H1 (cell line): ENCODE data around the gene PIGT. TPM values are rescaled to one million over a fixed set of nuclear protein-coding genes. Genes with fewer than 3 reads are reported as not detected.

Source experiments
- CTCF ChIA-PET: fragments of 300-600 bp; sonication (Branson Sonifier 250); formaldehyde crosslinking; loops from one replicate; lab custom pipeline; 2021; ENCODE audit not compliant: partially characterized antibody; lab: Charles Lee
- POLR2A ChIA-PET: fragments of 300-600 bp; sonication (Branson Sonifier 250); formaldehyde crosslinking; loops from one replicate; lab custom pipeline; 2021; ENCODE audit warnings: inconsistent platforms; ENCODE audit not compliant: partially characterized antibody; lab: Charles Lee
- DNase-seq, 2 experiments: peaks; one replicate each; pipeline versions ENCODE4 v3.0.0 to v3.0.0-alpha.2; 2010 to 2022; ENCODE audit warnings: low spot score in 2 of 2, low read depth in 1 of 2, mixed read lengths in 1 of 2
- FAIRE-seq: peaks from 2 replicates; lab custom pipeline; 2011; peaks lifted over from hg19 to GRCh38; lab: Jason Lieb, UNC
- H2AFZ ChIP-seq: 2 replicates; pipeline ENCODE4 v1.8.1; 2012; ENCODE audit warnings: low read length, inconsistent platforms
- H2AK5ac ChIP-seq: 2 replicates; pipeline ENCODE4 v1.6.1; 2013; ENCODE audit warnings: low read depth, low read length
- H2BK120ac ChIP-seq: replicated peaks from 2 replicates; pipeline ENCODE3; 2013; ENCODE audit warnings: low read depth, low read length, inconsistent platforms
- H2BK12ac ChIP-seq: 2 replicates; pipeline ENCODE4 v1.6.1; 2013; ENCODE audit warnings: low read depth, low read length
- H2BK15ac ChIP-seq: 2 replicates; pipeline ENCODE4 v1.6.1; 2013; ENCODE audit warnings: low read length
- H2BK20ac ChIP-seq: 2 replicates; pipeline ENCODE4 v1.6.1; 2013; ENCODE audit warnings: low read length
- H2BK5ac ChIP-seq: 2 replicates; pipeline ENCODE4 v1.6.1; 2013; ENCODE audit warnings: low read depth, low read length
- H3K14ac ChIP-seq: 2 replicates; pipeline ENCODE4 v1.6.1; 2013; ENCODE audit warnings: inconsistent platforms; ENCODE audit not compliant: insufficient read length
- H3K18ac ChIP-seq: 2 replicates; pipeline ENCODE4 v1.6.1; 2013; ENCODE audit warnings: low read length; ENCODE audit errors: extremely low read depth
- H3K23ac ChIP-seq: 2 replicates; pipeline ENCODE4 v1.6.1; 2013; ENCODE audit warnings: inconsistent platforms; ENCODE audit not compliant: insufficient read length
- H3K23me2 ChIP-seq: 2 replicates; pipeline ENCODE4 v1.6.1; 2013; ENCODE audit warnings: low read depth, low read length
- H3K27ac ChIP-seq: 2 replicates; pipeline ENCODE4 v1.6.1; 2011; ENCODE audit warnings: low read depth, low read length, inconsistent platforms
- H3K27me3 ChIP-seq, 4 experiments: replicated peaks in 1 of 4; 1 replicate in 1 of 4; 2 replicates in 3 of 4; pipeline versions ENCODE4 v1.6.1 to v1.8.1; 2011 to 2013; ENCODE audit warnings: low read length in 3 of 4, mild to moderate bottlenecking in 3 of 4, inconsistent platforms in 2 of 4, mixed read lengths in 2 of 4, moderate library complexity in 1 of 4; ENCODE audit not compliant: control insufficient read depth in 3 of 4, insufficient read depth in 3 of 4; ENCODE audit errors: extremely low read depth in 1 of 4
- H3K36me3 ChIP-seq, 4 experiments: 2 replicates each; pipeline versions ENCODE4 v1.6.1 to v1.8.1; 2011 to 2013; ENCODE audit warnings: mild to moderate bottlenecking in 4 of 4, low read length in 3 of 4, moderate library complexity in 2 of 4, control low read depth in 1 of 4, inconsistent platforms in 1 of 4; ENCODE audit not compliant: insufficient read depth in 4 of 4, control insufficient read depth in 2 of 4
- H3K4ac ChIP-seq: replicated peaks from 2 replicates; pipeline ENCODE3; 2013; ENCODE audit warnings: low read length, low read depth, mixed read lengths, inconsistent platforms; ENCODE audit not compliant: insufficient read length
- H3K4me1 ChIP-seq, 4 experiments: replicated peaks in 1 of 4; 1 replicate in 1 of 4; 2 replicates in 3 of 4; pipeline versions ENCODE4 v1.6.1 to v1.8.1; 2011 to 2013; ENCODE audit warnings: low read length in 3 of 4, inconsistent platforms in 2 of 4, mixed read lengths in 1 of 4; ENCODE audit not compliant: insufficient read depth in 4 of 4, control insufficient read depth in 3 of 4
- H3K4me2 ChIP-seq, 2 experiments: 2 replicates each; pipeline versions ENCODE4 v1.6.1 to v1.8.1; 2011 to 2013; ENCODE audit warnings: low read depth in 2 of 2, low read length in 2 of 2, control low read depth in 1 of 2, inconsistent platforms in 1 of 2, mild to moderate bottlenecking in 1 of 2; ENCODE audit not compliant: insufficient read depth in 1 of 2
- H3K4me3 ChIP-seq, 4 experiments: fragments of 200-600, 300-600 bp in 1 of 4; sonication (generic), shearing (Covaris generic), sonication (Bioruptor Twin) in 1 of 4; 2 replicates each; pipeline versions ENCODE4 v1.5.1 to v1.8.1; 2011 to 2016; ENCODE audit warnings: low read length in 4 of 4, low read depth in 3 of 4, control low read depth in 2 of 4, inconsistent platforms in 2 of 4, mild to moderate bottlenecking in 2 of 4, mixed read lengths in 1 of 4, moderate library complexity in 1 of 4; ENCODE audit not compliant: insufficient read depth in 2 of 4; ENCODE audit errors: extremely low read depth in 1 of 4
- H3K56ac ChIP-seq: replicated peaks from 2 replicates; pipeline ENCODE3; 2013; ENCODE audit warnings: low read depth, mild to moderate bottlenecking, mixed read lengths, low read length, inconsistent platforms; ENCODE audit not compliant: insufficient read length
- H3K79me1 ChIP-seq: 2 replicates; pipeline ENCODE4 v1.6.1; 2013; ENCODE audit warnings: low read depth, low read length, control low read depth
- H3K79me2 ChIP-seq, 2 experiments: 2 replicates each; pipeline versions ENCODE4 v1.6.1 to v1.8.1; 2012 to 2013; ENCODE audit warnings: low read length in 2 of 2, mild to moderate bottlenecking in 2 of 2, inconsistent platforms in 1 of 2; ENCODE audit not compliant: insufficient read depth in 2 of 2, control insufficient read depth in 1 of 2
- H3K9ac ChIP-seq, 4 experiments: replicated peaks in 1 of 4; 1 replicate in 1 of 4; 2 replicates in 3 of 4; pipeline versions ENCODE4 v1.6.1 to v1.8.1; 2011 to 2013; ENCODE audit warnings: low read depth in 3 of 4, low read length in 3 of 4, control low read depth in 2 of 4, mild to moderate bottlenecking in 2 of 4, moderate library complexity in 2 of 4, inconsistent platforms in 1 of 4; ENCODE audit errors: extremely low read depth in 1 of 4
- H3K9me3 ChIP-seq, 2 experiments: 2 replicates each; pipeline versions ENCODE4 v1.6.1 to v1.8.1; 2012 to 2013; ENCODE audit warnings: mild to moderate bottlenecking in 2 of 2, moderate library complexity in 2 of 2, control low read depth in 1 of 2, inconsistent platforms in 1 of 2, low read depth in 1 of 2, low read length in 1 of 2, mixed read lengths in 1 of 2; ENCODE audit not compliant: insufficient read depth in 2 of 2
- H4K20me1 ChIP-seq, 2 experiments: replicated peaks in 1 of 2; 2 replicates each; pipeline versions ENCODE3 to v1.8.1; 2011 to 2013; ENCODE audit warnings: inconsistent platforms in 2 of 2, low read length in 2 of 2, mild to moderate bottlenecking in 1 of 2; ENCODE audit not compliant: insufficient read depth in 2 of 2, control insufficient read depth in 1 of 2
- H4K5ac ChIP-seq: 2 replicates; pipeline ENCODE4 v1.6.1; 2013; ENCODE audit warnings: low read length, low read depth, mixed read lengths, inconsistent platforms; ENCODE audit not compliant: insufficient read length
- H4K8ac ChIP-seq: 2 replicates; pipeline ENCODE4 v1.8.0; 2013; ENCODE audit warnings: mild to moderate bottlenecking, moderate library complexity, low read length, inconsistent platforms; ENCODE audit not compliant: insufficient read depth; ENCODE audit errors: extremely low read depth
- H4K91ac ChIP-seq: replicated peaks from 2 replicates; pipeline ENCODE3; 2013; ENCODE audit warnings: low read length, mixed read lengths, inconsistent platforms; ENCODE audit not compliant: insufficient read length
- BRCA1 ChIP-seq: IDR thresholded peaks from 2 replicates; pipeline ENCODE4 v1.6.1; 2012; ENCODE audit warnings: low read depth, low read length, improper control_type of control experiment
- CHD1 ChIP-seq: IDR thresholded peaks from 2 replicates; pipeline ENCODE4 v1.6.1; 2012; ENCODE audit warnings: low read depth, low read length, improper control_type of control experiment
- CREB1 ChIP-seq: IDR thresholded peaks from 2 replicates; pipeline ENCODE4 v1.6.1; 2012; ENCODE audit warnings: inconsistent platforms
- E2F6 ChIP-seq: IDR thresholded peaks from 2 replicates; pipeline ENCODE4 v1.6.1; 2012; ENCODE audit warnings: inconsistent platforms
- EGR1 ChIP-seq: IDR thresholded peaks from 2 replicates; pipeline ENCODE4 v1.6.1; 2011; ENCODE audit warnings: low read depth, low read length, borderline replicate concordance
- EP300 ChIP-seq, 2 experiments: IDR thresholded peaks; 1 replicate in 1 of 2; 2 replicates in 1 of 2; pipeline ENCODE4 v1.6.1; 2011 to 2012; ENCODE audit warnings: low read depth in 2 of 2, low read length in 2 of 2, mild to moderate bottlenecking in 2 of 2, borderline replicate concordance in 1 of 2, inconsistent platforms in 1 of 2, moderate library complexity in 1 of 2
- NANOG ChIP-seq: IDR thresholded peaks from 2 replicates; pipeline ENCODE4 v1.6.1; 2011; ENCODE audit warnings: low read length, low read depth, mild to moderate bottlenecking, inconsistent platforms; ENCODE audit not compliant: insufficient read depth, poor library complexity, severe bottlenecking
- RAD21 ChIP-seq, 2 experiments: IDR thresholded peaks in 1 of 2; conservative IDR thresholded peaks in 1 of 2; 2 replicates each; pipeline ENCODE4 v1.6.1; 2011; ENCODE audit warnings: low read depth in 2 of 2, low read length in 2 of 2, improper control_type of control experiment in 1 of 2, inconsistent platforms in 1 of 2, mild to moderate bottlenecking in 1 of 2, moderate library complexity in 1 of 2
- RXRA ChIP-seq: IDR thresholded peaks from 2 replicates; pipeline ENCODE4 v1.6.1; 2011; ENCODE audit warnings: low read depth, mild to moderate bottlenecking, low read length, moderate library complexity; ENCODE audit not compliant: insufficient read depth
- SIN3A ChIP-seq, 2 experiments: IDR thresholded peaks in 1 of 2; conservative IDR thresholded peaks in 1 of 2; 2 replicates each; pipeline ENCODE4 v1.6.1; 2011 to 2012; ENCODE audit warnings: low read length in 2 of 2, improper control_type of control experiment in 1 of 2, low read depth in 1 of 2, mild to moderate bottlenecking in 1 of 2
- TCF12 ChIP-seq: IDR thresholded peaks from 2 replicates; pipeline ENCODE4 v1.6.1; 2011; ENCODE audit warnings: low read depth, mild to moderate bottlenecking, low read length
- WGBS, 2 experiments: shearing (Covaris generic) in 1 of 2; methylation state at CpG; one replicate each; pipeline versions ENCODE4 v1.1.6 to v1.1.7; 2013 to 2015; ENCODE audit warnings: low lambda C conversion rate in 2 of 2, mixed read lengths in 2 of 2, inconsistent platforms in 1 of 2, low coverage in 1 of 2, missing lambda C conversion rate in 1 of 2; ENCODE audit not compliant: insufficient replicate concordance in 2 of 2, insufficient coverage in 1 of 2, insufficient read length in 1 of 2; ENCODE audit errors: extremely low coverage in 1 of 2, missing lambda C conversion rate in 1 of 2; 5-methylcytosine and 5-hydroxymethylcytosine counted together
- polyA plus RNA-seq, 7 experiments: library from polyadenylated mRNA; depleted of rRNA in 3 of 7; stranded (reverse) in 5 of 7; unstranded in 2 of 7; fragments of >200 nt in 5 of 7; fragments of 200-250 nt in 2 of 7; gene quantifications; 1 replicate in 5 of 7; 2 replicates in 1 of 7; 4 replicates in 1 of 7; pipeline versions ENCODE4 v1.2.1 to v1.2.3, GENCODE V29; 2011 to 2013; ENCODE audit warnings: missing spikeins in 2 of 7, mixed read lengths in 2 of 7
- total RNA-seq: library from RNA; stranded (reverse); fragmentation: NEBNext Ultra II Directional; extraction: Animal tissue kit (Norgen Biotek cat#: 25700); gene quantifications from 2 replicates; pipeline ENCODE4 v1.2.1, GENCODE V29; 2021
- TF ChIP-seq, protein P1 (sequence below): IDR thresholded peaks from 2 replicates; pipeline ENCODE4 v1.6.1; 2012; ENCODE audit warnings: inconsistent platforms

Gene PIGT
- total and polyA plus RNA-seq, 2 of the 8 experiments (the other 6 are each of a cell fraction or from before 2014, with no cell fraction given): 66.0 to 89.7 TPM

- H2AK5ac ChIP-seq: no peak overlapping the region
- H3K36me3 ChIP-seq: peaks cover 2 to 5% (median 4%) of the 10 kb centered on the region in 4 experiments; a peak in 4 of 8 replicates
- no peak overlapping the region for H2BK5ac ChIP-seq
- H3K4me3 ChIP-seq: no peak overlapping the region
- H3K4me1 ChIP-seq: peaks cover 0 to 8% (median 3%) of the 10 kb centered on the region in 4 experiments; a peak in 4 of 7 replicates
- DNase-seq: no peak
- WGBS, 2 experiments: 81% methylated on average over 1 of the region's 1 CpG; no CpG with 5 or more reads in 1 of the 2 experiments
- no peak overlapping the region for H3K56ac ChIP-seq
- H2AFZ ChIP-seq: no peak overlapping the region
- peaks cover 21% of the 10 kb centered on the region for H3K23me2 ChIP-seq
- H3K9ac ChIP-seq: no peak overlapping the region
- no peak overlapping the region for H2BK12ac ChIP-seq
- no peak for FAIRE-seq
- no peak overlapping the region for H3K18ac ChIP-seq
- peaks cover 3 to 4% of the 10 kb centered on the region in 2 experiments for H4K20me1 ChIP-seq
- no peak overlapping the region for H2BK15ac ChIP-seq
- ChIA-PET CTCF (interaction anchor here (0.6 to 12.6 kb wide), 11 partner anchors 10 to 91 kb away, joined by 3 to 127 read pairs (median 5); partner anchors contain the start of genes PIGT, SYS1 and TP53TG5), POLR2A (interaction anchor here (0.6 to 5.7 kb wide), 7 partner anchors 8 to 174 kb away, joined by 3 to 71 read pairs (median 4); partner anchors contain the start of gene PIGT)
- H3K4me2 ChIP-seq: no peak overlapping the region
- H3K14ac ChIP-seq: no peak overlapping the region
- no peak overlapping the region for H2BK20ac ChIP-seq
- H4K8ac ChIP-seq: no peak overlapping the region
- peaks cover 13 to 20% of the 10 kb centered on the region in 2 experiments; a peak in 3 of 4 replicates for H3K9me3 ChIP-seq
- no peak overlapping the region for H3K23ac ChIP-seq
- H3K79me1 ChIP-seq: no peaks in the 10 kb centered on the region
- H3K79me2 ChIP-seq: peaks cover 0 to 9% of the 10 kb centered on the region in 2 experiments; a peak in 1 of 4 replicates
- no peak overlapping the region for H3K4ac ChIP-seq
- H3K27me3 ChIP-seq: peaks cover 2 to 20% (median 10%) of the 10 kb centered on the region in 4 experiments; a peak in 6 of 7 replicates
- no peak overlapping the region for H4K5ac ChIP-seq
- H4K91ac ChIP-seq: no peak overlapping the region
- H3K27ac ChIP-seq: no peak overlapping the region
- H2BK120ac ChIP-seq: no peak overlapping the region
- TF ChIP-seq E2F6: no peak
- TF ChIP-seq EP300 (IDR thresholded peaks at IDR 0.05; ENCODE audit: borderline replicate concordance in 1 of 2, low read depth in 2 of 2, low read length in 2 of 2): no peak
- TF ChIP-seq TCF12: no peak
- TF ChIP-seq, protein P1, sequence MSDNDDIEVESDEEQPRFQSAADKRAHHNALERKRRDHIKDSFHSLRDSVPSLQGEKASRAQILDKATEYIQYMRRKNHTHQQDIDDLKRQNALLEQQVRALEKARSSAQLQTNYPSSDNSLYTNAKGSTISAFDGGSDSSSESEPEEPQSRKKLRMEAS: no peak
- TF ChIP-seq BRCA1: no peak
- no peak for TF ChIP-seq CREB1
- TF ChIP-seq EGR1: no peak
- no peak for TF ChIP-seq CHD1
- no peak for TF ChIP-seq RXRA
- TF ChIP-seq SIN3A (conservative IDR thresholded peaks at IDR 0.05 in 1 of 2, IDR thresholded peaks at IDR 0.05 in 1 of 2; ENCODE audit: low read depth in 1 of 2, low read length in 2 of 2): no peak
- no peak for TF ChIP-seq RAD21 (IDR thresholded peaks at IDR 0.05 in 1 of 2, conservative IDR thresholded peaks at IDR 0.05 in 1 of 2; ENCODE audit: low read depth in 2 of 2, low read length in 2 of 2)
- no peak for TF ChIP-seq NANOG
These were observed 11.5 kb upstream of the PIGT start for GRCh38 chr20:45404438-45404837.
